Activated T-cell treated with anti-CD3 and anti-CD28 coated beads for 48 hours (primary cell): ENCODE results near the gene KRT76.
"Not testable (repeated sequence)": the region's sequence is repeated elsewhere in the genome, so short reads cannot be mapped to it uniquely, and the experiment has no call there.

Experiments
- DNase-seq: peaks from one replicate; pipeline ENCODE4 v3.0.0-alpha.2; 2020; ENCODE audit warnings: low read depth

Gene KRT76

GRCh38 chr12:52759218-52759617 lies 17.9 kb downstream of the KRT76 start:
- DNase-seq: no peak

- DNase-seq: no peak
Observed at GRCh38 chr12:52757449-52758176, 19.5 kb downstream of the KRT76 start.

DNA sequence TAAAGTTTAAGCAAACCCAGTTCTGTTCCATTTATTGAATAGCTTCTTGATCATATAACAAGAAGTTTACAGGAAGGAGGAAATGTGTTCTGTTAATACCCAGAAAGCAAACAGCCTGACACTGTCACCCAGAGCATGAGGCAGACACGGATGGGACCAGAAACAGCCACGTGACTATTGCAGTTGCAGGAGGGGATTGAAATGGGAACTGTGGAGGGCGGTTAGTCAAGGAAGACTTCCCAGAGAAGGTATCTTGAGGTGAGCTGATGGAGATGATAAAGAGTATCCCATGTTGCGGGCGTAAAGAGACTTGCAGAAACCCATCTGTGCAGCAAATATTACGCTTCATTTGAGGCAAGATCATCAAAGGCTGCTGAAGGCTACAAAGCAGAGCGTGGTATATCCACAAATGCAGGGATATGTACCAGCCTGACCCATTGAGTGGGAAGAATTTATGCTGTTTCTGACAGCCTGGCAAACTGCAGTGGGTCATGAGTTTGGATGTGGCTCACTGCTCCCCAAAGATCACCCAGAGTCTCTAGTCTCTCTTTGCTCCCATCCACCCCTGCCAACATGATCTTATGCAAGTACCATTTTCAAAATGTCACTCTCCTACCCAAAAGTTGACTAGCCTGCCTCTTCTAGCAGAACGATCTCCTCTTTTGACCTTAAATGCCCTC lies 20.7 kb downstream of the KRT76 start:
- no peak for DNase-seq

DNA sequence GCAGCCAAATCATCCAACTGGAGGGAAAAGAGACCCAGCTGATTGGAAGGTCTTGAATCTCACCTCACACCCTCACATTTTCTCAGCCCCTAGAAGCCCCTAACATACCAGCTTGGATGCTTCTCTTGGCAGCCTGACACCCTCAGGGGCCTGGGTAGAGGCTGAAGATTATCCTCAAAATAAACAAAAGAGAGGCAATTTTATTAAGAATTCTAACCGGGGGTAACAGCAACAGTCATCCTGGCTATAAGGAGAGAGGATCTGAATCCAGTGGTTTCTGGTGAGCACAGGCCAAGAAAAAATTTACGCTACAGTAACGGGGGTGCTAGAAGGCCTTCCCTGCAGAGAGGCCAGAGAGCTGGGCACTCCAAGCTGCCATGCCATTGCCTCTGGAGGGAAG lies 21.6 kb downstream of the KRT76 start:
- DNase-seq: no peak

DNA sequence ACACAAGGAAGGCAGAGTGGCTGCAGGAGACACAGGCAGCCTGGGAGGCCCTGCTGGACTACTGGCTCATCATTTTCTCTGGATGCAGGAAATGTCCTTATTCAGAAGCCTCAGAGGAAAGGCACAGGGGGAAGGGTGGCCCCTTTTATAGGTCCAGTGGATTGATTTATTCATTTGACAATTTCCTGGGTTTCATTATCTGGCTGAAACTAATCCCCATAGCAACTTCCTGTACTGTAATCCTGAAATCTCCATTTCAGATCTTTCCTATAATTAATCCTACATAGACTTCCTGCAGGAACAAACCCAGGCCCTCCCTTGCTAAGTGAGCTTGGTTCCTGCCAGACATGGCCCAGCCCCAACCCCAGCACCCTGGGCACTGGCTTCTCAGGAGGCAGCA lies 23.0 kb downstream of the KRT76 start:
- no peak for DNase-seq

GRCh38 chr12:52753283-52753682 lies 23.9 kb downstream of the KRT76 start:
- DNase-seq: no peak

DNA sequence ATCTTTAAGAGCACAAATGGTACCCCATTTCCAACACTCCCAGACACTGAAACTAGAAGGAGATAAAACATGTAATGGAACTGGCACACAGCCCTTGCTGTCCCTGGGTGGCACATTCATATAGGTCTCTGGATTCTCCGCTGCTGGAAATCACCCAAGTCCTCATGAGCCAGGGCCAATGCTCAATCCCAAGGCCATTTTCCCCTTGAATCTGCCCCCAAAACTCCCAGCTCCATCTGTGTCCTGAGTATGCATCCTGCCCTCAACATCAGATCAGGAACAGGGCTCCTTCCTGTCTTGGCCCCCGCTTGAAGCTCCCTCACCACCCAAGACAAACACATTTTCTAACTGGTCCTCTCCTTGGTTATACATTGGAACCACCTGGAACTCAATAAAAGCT lies 24.6 kb downstream of the KRT76 start:
- no peak for DNase-seq

DNA sequence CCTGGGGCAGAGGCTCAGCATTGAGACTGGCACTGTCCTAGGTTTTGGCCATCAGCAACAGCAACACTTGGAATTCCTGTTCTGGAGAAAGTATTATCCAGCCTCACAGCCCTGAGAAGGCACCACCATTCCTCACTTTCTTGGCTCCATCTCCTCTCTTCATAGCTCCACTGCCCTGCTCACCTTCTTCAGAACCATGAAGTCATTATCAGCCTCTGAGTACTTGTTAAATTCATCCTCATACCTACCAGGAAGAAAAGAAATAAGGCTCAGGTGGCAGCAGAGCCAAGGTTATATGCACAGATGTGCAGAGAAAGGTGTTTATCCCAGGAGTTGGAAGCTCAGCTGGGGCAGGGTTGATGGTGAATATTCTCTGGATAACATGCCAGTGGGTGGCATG lies 25.4 kb downstream of the KRT76 start:
- no peak for DNase-seq

- DNase-seq: not testable (repeated sequence)
Observed at GRCh38 chr12:52750532-52750931, 26.6 kb downstream of the KRT76 start.

DNA sequence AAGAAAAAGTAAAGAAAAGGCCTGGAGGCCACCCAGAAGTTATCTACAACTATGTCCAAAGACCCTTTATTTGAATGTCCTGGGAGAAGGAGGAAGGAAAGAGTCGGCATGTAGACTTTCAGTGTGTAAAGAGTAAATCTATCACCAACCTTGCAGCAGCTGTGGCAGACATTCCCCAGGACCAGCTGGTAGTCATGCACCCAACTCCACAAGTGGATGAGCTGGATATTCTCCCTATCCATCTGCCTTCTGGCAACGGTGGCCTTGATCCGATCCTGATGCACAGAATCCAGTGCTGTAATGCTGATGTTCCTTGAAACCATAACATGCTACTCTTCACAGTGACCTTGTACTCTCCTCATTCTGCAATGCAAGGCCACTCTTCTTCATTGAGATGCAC lies 27.3 kb downstream of the KRT76 start:
- no peak for DNase-seq

DNA sequence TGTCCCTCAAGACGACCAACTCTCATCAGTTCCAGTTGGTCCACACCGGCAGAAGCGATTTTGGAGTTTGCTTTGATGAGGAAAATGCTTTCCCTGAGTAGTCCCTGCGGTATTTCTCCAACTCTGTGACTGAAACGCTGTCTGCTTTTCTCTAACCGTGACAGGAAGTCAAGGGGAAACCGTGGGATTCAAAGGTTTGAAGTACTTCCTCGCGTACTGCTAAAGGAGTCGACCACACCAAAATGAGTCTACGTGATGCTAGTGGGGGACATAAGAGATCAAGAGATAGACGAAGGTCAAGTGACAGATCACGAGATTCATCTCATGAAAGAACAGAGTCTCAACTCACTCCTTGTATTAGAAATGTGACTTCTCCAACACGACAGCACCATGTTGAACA lies 28.6 kb downstream of the KRT76 start:
- no peak for DNase-seq

- DNase-seq: no peak
Observed at GRCh38 chr12:52745554-52745953, 31.6 kb downstream of the KRT76 start.

DNA sequence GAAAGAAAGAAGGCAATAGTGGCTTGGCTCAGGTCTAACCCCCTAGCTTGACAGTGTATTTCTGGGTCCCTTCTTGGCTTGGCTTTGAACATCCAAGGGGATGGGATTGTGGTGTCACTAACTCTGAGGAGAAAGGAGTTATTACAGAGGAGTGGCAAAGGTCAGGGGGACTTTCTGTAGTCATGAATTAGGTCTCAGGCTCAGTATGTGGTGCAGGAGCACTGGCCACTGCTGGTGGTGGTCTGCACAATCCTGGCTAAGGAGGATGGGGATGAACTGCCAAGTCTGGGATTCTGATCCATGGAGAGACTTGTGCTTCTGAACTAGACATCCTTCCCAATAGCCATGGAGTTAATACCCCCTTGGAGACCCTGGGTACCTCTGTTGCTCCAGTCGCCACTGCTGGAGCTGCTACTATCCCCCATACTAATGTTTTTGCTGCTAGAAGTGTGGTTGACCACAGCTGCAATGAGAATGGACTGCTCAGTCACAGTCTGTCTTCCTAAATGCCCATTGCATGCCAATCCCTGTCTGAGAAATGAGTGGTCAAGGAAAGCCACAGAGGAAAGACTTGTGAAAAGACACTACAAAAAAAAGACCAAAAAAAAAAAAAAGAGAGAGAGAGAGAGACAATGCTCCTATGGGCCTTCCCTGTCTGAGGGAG lies 32.5 kb downstream of the KRT76 start:
- DNase-seq: no peak

- DNase-seq: no peak
Observed at GRCh38 chr12:52742822-52743457, 34.2 kb downstream of the KRT76 start.

DNA sequence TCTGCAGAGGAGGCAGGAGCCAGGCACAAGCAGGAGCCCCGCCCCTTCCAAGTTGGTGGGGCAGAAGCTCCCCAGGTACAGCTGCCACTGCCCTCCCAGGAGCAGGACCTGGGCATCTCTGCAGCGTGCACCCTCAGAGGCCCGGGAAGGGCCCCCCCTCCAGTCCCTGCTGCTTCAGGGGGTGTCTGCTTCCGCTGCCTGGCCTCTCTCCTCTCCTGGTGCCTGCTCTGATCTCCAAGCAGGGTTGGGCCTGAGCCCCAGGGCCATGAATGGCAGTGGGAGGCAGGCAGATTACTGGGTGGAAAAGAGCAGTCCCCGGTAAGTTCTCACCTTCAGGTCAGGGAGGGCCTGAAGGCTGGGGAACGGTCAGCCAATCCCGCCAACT lies 35.0 kb downstream of the KRT76 start:
- no peak for DNase-seq

DNA sequence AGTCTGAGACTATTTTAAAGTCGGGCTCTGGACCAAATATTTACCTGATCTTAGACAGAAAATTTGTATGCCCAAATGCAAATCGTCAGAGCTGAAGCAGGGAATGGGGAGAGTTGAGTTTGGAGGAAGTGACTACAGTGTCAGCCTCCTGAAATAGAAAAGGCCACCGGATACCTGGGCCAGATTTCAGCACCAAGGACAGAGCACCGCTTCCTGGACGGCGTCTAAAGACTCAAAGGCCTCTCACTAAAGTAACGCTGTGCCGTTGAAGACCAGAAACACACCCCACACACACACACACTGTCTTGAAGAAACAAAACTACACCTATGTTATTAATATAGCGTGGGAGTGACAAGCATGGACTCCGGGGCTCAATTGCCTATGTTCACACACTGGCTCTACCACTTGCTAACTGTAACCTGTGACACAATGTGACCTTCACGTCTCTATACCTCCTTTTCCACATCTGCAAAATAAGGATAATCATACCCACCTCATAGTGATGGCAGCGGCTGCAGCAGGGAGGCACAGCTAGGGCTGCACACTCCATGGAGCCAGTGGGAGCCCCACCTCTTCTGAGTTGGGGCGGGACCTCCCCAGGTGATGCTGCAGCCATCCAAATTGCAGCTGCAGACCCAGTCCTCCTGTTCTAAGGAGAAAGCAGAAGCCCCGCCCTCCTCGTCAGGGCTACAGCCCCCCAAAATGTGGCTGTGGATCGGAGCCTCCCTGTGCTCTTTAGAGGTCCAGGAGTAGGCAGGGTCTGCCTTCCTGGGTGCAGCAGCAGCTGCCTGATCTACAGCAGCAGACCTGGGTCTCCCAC lies 35.6 kb downstream of the KRT76 start:
- DNase-seq: peak; percentile 40

DNA sequence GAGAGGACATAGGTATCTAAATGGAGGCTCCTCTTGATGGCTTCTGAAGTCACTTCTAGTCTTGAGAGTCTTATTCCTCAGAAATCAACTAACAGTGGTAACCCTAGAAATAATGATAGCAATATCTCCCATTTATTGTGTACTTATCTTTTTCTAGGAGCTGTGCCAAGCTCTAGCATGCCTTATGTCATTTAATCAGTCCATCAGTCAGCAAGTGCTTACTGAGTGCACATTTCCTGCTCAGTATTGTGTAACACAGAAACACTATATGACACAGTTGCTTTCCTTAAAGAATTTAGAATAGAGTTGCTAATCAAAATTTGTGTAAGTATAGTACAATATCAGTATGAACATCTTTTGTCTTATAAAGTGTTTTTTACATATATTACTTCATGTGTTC lies 36.6 kb downstream of the KRT76 start:
- no peak for DNase-seq

- no peak for DNase-seq
Observed at GRCh38 chr12:52739963-52740362, 37.2 kb downstream of the KRT76 start.

- DNase-seq: no peak
Observed at GRCh38 chr12:52735816-52736632, 41.1 kb downstream of the KRT76 start.

DNA sequence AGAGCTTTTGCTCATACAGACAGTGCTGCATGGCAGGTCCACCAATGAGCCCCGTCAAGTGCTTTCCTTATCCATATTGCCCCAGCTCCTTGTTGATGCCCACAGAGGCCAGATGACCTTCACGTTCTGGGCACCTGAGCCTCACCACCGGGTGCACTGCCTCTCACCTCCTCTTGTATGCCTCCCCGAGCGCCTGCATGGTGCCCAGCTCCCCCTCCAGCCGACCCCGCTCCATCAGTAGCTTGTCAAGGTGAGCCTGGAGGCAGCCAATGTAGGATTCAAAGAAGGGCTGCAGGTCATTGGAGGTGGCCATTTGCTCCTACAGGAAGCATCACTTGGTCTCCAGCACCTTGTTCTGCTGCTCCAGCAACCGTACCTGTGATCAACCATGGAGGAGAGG lies 42.0 kb downstream of the KRT76 start:
- DNase-seq: no peak

DNA sequence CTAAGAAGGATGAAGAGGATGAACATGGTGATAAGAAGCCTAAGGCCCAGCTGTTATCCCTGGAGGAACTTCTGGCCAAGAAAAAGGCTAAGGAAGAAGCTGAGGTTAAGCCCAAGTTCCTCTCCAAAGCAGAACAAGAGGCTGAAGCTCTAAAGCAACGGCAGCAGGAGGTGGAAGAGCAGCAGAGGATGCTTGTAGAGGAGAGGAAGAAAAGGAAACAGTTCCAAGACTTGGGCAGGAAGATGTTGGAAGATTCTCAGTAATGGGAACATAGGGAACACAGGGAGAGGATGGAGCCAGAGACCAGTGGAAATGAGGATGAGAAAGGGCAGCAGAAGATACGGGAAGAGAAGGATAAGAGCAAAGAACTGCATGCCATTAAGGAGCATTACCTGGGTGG lies 46.4 kb downstream of the KRT76 start:
- DNase-seq: no peak
